ENCODE results near the gene DHODH.

DHODH gene

GRCh38 chr16:72001180-72001874 lies 7.2 kb upstream of the DHODH start:
- H3K27ac ChIP-seq, result no peak overlapping the region
- TF ChIP-seq CTCF (IDR thresholded peaks at IDR 0.05), result no peak
- no peak for TF ChIP-seq ZFX (IDR thresholded peaks at IDR 0.05; ENCODE audit: borderline replicate concordance)

DNA sequence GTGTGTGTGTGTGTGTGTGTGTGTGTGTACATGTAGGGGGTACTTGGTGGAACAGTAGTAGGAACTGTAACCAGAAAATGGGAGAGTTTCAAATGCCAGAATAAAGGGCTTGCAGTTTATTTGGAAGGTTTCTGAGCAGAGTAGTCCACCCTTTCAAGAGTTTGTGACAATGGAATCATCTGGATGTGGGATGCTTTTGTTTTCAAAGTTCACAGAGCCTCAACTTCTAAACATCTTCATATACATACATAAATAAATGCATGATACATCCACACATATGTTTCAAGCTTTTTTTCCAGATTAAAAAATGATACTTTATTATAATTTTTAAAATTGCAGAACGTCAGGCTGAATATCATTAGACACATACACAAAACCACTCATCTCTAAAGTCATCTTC lies 5.9 kb upstream of the DHODH start:
- H3K27ac ChIP-seq, result no peak overlapping the region
- no peak for TF ChIP-seq CTCF (IDR thresholded peaks at IDR 0.05)

- peak overlapping the region; percentile 74 for H3K27ac ChIP-seq
Measured at GRCh38 chr16:72008065-72008423, 500 bp upstream of the DHODH start.

DNA sequence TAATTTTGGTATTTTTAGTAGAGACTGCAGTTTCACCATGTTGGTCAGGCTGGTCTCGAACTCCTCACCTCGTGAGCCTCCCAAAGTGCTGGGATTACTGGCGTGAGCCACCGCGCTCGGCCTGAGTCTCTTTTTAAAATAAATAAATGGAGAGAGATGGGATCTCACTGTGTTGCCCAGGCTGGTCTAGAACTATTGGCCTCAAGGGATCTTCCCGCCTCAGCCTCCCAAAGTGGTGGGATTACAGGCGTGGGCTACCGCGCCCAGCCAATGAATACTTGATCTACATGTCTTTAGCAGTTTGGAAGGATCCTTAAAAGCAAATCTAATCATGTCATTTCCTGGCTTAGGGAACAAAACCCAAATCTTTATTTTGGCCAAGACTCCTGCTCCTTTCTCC lies 1.2 kb downstream of the DHODH start:
- H3K27ac ChIP-seq, result no peak overlapping the region
- TF ChIP-seq ZFX (IDR thresholded peaks at IDR 0.05; ENCODE audit: borderline replicate concordance) (no peak), CTCF (IDR thresholded peaks at IDR 0.05) (no peak)

DNA sequence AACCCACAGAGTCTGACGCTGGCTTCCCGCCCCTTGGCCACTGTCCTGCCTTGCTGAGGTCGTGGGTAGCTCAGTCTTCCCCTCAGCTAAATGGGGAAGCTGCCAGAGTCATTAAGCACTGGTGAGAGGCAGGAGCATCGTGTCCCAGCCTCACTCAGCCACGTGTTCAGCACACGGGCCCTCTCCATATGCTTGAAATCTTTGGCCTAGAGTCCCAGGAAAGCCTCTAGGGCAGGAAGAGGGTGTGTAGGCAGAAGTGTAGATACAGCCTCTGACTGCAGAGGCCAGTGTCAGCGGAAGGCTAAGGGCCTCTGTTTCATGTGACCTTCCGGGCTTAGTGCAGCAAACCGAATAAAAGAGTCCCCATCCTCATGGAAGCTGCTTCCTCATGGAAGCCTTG lies 4.1 kb downstream of the DHODH start:
- H3K27ac ChIP-seq, result no peak overlapping the region
- no peak for TF ChIP-seq ZFX (IDR thresholded peaks at IDR 0.05; ENCODE audit: borderline replicate concordance)
- no peak for TF ChIP-seq CTCF (IDR thresholded peaks at IDR 0.05)

GRCh38 chr16:72013389-72013788 lies 4.8 kb downstream of the DHODH start:
- no peak overlapping the region for H3K27ac ChIP-seq
- no peak for TF ChIP-seq ZFX (IDR thresholded peaks at IDR 0.05; ENCODE audit: borderline replicate concordance)
- TF ChIP-seq CTCF (IDR thresholded peaks at IDR 0.05), result no peak

- no peak overlapping the region for H3K27ac ChIP-seq
- TF ChIP-seq ZFX (IDR thresholded peaks at IDR 0.05; ENCODE audit: borderline replicate concordance) (no peak), CTCF (IDR thresholded peaks at IDR 0.05) (no peak)
Measured at GRCh38 chr16:72013888-72014581, 5.5 kb downstream of the DHODH start.
